Activated CD4-positive, alpha-beta T cell treated with anti-CD3 and anti-CD28 coated beads for 1 hour (primary cell): ENCODE results near the gene EDAR.

Experiments used
- DNase-seq: peaks from one replicate; pipeline ENCODE4 v3.0.0-alpha.2; 2020

The EDAR gene

GRCh38 chr2:108923019-108923700 lies 65.9 kb downstream of the EDAR start:
- no peak for DNase-seq

- no peak for DNase-seq
These were observed 66.7 kb downstream of the EDAR start for GRCh38 chr2:108922141-108922915.

- no peak for DNase-seq
These were observed 67.7 kb downstream of the EDAR start for GRCh38 chr2:108921096-108922030.

GRCh38 chr2:108920686-108921085 lies 68.3 kb downstream of the EDAR start:
- DNase-seq: no peak

- DNase-seq: no peak
These were observed 69.2 kb downstream of the EDAR start for GRCh38 chr2:108919571-108920373.

- DNase-seq: no peak
These were observed 70.1 kb downstream of the EDAR start for GRCh38 chr2:108918941-108919341.

- DNase-seq: no peak
These were observed 70.7 kb downstream of the EDAR start for GRCh38 chr2:108918156-108918874.

GRCh38 chr2:108917526-108917925 lies 71.5 kb downstream of the EDAR start:
- DNase-seq: no peak

GRCh38 chr2:108916796-108917421 lies 72.1 kb downstream of the EDAR start:
- no peak for DNase-seq

GRCh38 chr2:108916122-108916795 lies 72.8 kb downstream of the EDAR start:
- DNase-seq: no peak

GRCh38 chr2:108912629-108912902 lies 76.5 kb downstream of the EDAR start:
- DNase-seq: no peak

GRCh38 chr2:108911807-108912628 lies 77.0 kb downstream of the EDAR start:
- no peak for DNase-seq

GRCh38 chr2:108911401-108911800 lies 77.6 kb downstream of the EDAR start:
- no peak for DNase-seq

GRCh38 chr2:108910541-108911396 lies 78.3 kb downstream of the EDAR start:
- DNase-seq: no peak

- DNase-seq: no peak
These were observed 79.0 kb downstream of the EDAR start for GRCh38 chr2:108910011-108910431.

GRCh38 chr2:108909275-108909823 lies 79.7 kb downstream of the EDAR start:
- DNase-seq: no peak

- DNase-seq: no peak
These were observed 80.3 kb downstream of the EDAR start for GRCh38 chr2:108908713-108909070.

- no peak for DNase-seq
These were observed 81.0 kb downstream of the EDAR start for GRCh38 chr2:108907822-108908712.
